Measurements from ENCODE around the gene CYBRD1. TPM values are rescaled to one million over a fixed set of nuclear protein-coding genes. Genes with fewer than 3 reads are reported as not detected.

CYBRD1 gene
- total and polyA plus RNA-seq, 10 of the 15 experiments (the other 5 are each of a cell fraction or from before 2014, with no cell fraction given) = 10.8 to 51.9 (median 29.6) TPM

DNA sequence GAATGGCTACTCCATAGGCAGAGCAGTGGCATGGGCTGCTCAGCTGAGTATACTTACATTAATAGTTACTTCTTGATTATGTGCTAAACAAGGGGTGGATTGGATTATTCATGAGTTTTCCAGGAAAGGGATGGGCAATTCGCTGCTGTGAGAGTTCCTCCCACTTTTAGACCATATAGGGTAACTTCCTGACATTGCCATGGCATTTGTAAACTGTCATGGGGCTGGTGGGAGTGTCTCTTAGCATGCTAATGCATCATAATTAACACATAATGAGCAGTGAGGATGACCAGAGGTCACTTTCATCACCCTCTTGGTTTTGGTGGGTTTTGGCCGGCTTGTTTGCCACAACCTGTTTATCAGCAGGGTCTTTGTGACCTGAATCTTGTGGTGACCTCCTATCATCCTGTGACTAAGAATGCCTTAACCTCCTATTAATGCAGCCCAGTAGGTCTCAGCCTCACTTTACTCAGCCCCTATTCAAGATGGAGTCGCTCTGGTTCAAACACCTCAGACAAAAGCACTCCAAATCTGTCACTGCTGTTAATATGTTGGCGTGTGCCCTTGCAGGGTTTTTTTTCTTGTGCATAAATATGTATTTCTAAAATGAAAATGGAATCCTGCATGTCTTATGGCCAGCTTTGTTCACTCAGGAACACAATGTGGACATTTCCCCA, 56.0 kb downstream of the CYBRD1 start (continued):
- no peak for TF ChIP-seq PRDM15 (CRISPR knock-in tag; IDR thresholded peaks at IDR 0.05)
- TF ChIP-seq NBN (IDR thresholded peaks at IDR 0.05) = no peak
- no peak for TF ChIP-seq DPF2 (IDR thresholded peaks at IDR 0.05)
- TF ChIP-seq TBL1XR1 (IDR thresholded peaks at IDR 0.05; ENCODE audit: low read depth, low read length) = no peak
- no peak for TF ChIP-seq ZZZ3 (IDR thresholded peaks at IDR 0.05; ENCODE audit: control insufficient read depth, insufficient read length, low read depth)
- TF ChIP-seq BCL11A (IDR thresholded peaks at IDR 0.05; ENCODE audit: low read depth, low read length) = no peak
- TF ChIP-seq, protein P1, sequence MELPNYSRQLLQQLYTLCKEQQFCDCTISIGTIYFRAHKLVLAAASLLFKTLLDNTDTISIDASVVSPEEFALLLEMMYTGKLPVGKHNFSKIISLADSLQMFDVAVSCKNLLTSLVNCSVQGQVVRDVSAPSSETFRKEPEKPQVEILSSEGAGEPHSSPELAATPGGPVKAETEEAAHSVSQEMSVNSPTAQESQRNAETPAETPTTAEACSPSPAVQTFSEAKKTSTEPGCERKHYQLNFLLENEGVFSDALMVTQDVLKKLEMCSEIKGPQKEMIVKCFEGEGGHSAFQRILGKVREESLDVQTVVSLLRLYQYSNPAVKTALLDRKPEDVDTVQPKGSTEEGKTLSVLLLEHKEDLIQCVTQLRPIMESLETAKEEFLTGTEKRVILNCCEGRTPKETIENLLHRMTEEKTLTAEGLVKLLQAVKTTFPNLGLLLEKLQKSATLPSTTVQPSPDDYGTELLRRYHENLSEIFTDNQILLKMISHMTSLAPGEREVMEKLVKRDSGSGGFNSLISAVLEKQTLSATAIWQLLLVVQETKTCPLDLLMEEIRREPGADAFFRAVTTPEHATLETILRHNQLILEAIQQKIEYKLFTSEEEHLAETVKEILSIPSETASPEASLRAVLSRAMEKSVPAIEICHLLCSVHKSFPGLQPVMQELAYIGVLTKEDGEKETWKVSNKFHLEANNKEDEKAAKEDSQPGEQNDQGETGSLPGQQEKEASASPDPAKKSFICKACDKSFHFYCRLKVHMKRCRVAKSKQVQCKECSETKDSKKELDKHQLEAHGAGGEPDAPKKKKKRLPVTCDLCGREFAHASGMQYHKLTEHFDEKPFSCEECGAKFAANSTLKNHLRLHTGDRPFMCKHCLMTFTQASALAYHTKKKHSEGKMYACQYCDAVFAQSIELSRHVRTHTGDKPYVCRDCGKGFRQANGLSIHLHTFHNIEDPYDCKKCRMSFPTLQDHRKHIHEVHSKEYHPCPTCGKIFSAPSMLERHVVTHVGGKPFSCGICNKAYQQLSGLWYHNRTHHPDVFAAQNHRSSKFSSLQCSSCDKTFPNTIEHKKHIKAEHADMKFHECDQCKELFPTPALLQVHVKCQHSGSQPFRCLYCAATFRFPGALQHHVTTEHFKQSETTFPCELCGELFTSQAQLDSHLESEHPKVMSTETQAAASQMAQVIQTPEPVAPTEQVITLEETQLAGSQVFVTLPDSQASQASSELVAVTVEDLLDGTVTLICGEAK (IDR thresholded peaks at IDR 0.05; ENCODE audit: borderline replicate concordance) = no peak
- TF ChIP-seq SIN3A (IDR thresholded peaks at IDR 0.05; ENCODE audit: low read depth, low read length) = no peak
- TF ChIP-seq SMC3 (IDR thresholded peaks at IDR 0.05; ENCODE audit: borderline replicate concordance, low read length) = no peak
